GM12878 (cell line): ENCODE data around the gene SESTD1. TPM values are rescaled to one million over a fixed set of nuclear protein-coding genes. Genes with fewer than 3 reads are reported as not detected.
A peak's percentile ranks its signal among the peaks of the same experiment; 100 is the strongest.

Experiments
- ATF2 ChIP-seq: IDR thresholded peaks from 2 replicates; pipeline ENCODE4 v1.6.1; 2012; ENCODE audit warnings: low read length, inconsistent platforms
- ATF7 ChIP-seq: fragments of 450-650 bp; IDR thresholded peaks from 2 replicates; pipeline ENCODE4 v1.6.1; 2016; ENCODE audit warnings: low read depth, mild to moderate bottlenecking
- BHLHE40 ChIP-seq, 2 experiments: fragments of 450-650 bp in 1 of 2; IDR thresholded peaks; 2 replicates each; pipeline ENCODE4 v1.6.1; 2011 to 2017; ENCODE audit warnings: low read depth in 2 of 2, borderline replicate concordance in 1 of 2, improper control_type of control experiment in 1 of 2, low read length in 1 of 2, mild to moderate bottlenecking in 1 of 2
- CHD4 ChIP-seq: fragments of 200-600 bp; sonication (generic); IDR thresholded peaks from 2 replicates; pipeline ENCODE4 v1.6.1; 2016; ENCODE audit warnings: mild to moderate bottlenecking
- DPF2 ChIP-seq: fragments of 450-650 bp; IDR thresholded peaks from 2 replicates; pipeline ENCODE4 v1.6.1; 2017; ENCODE audit warnings: mild to moderate bottlenecking
- EP300 ChIP-seq, 2 experiments: fragments of 150-350 bp in 1 of 2; IDR thresholded peaks; 2 replicates each; pipeline ENCODE4 v1.6.1; 2011 to 2012; ENCODE audit warnings: low read depth in 2 of 2, low read length in 2 of 2, borderline replicate concordance in 1 of 2, improper control_type of control experiment in 1 of 2, inconsistent platforms in 1 of 2; ENCODE audit not compliant: control insufficient read depth in 1 of 2
- GATAD2B ChIP-seq: fragments of 450-650 bp; conservative IDR thresholded peaks from 2 replicates; pipeline ENCODE4 v1.6.1; 2017; ENCODE audit warnings: low read depth, mild to moderate bottlenecking, moderate library complexity
- IKZF1 ChIP-seq: fragments of 450-650 bp; conservative IDR thresholded peaks from 2 replicates; pipeline ENCODE4 v1.6.1; 2017; ENCODE audit warnings: antibody characterized with exemption, mild to moderate bottlenecking
- MLLT1 ChIP-seq: fragments of 450-650 bp; IDR thresholded peaks from 2 replicates; pipeline ENCODE4 v1.6.1; 2016; ENCODE audit warnings: mild to moderate bottlenecking
- MTA2 ChIP-seq: fragments of 450-650 bp; IDR thresholded peaks from 2 replicates; pipeline ENCODE4 v1.6.1; 2016; ENCODE audit warnings: low read depth, mild to moderate bottlenecking, moderate library complexity
- NFIC ChIP-seq: IDR thresholded peaks from 2 replicates; pipeline ENCODE4 v1.6.1; 2012; ENCODE audit warnings: low read depth, mild to moderate bottlenecking, inconsistent platforms, low read length, moderate library complexity
- NKRF ChIP-seq: fragments of 450-650 bp; conservative IDR thresholded peaks from 2 replicates; pipeline ENCODE4 v1.6.1; 2017; ENCODE audit warnings: mild to moderate bottlenecking, moderate library complexity
- PKNOX1 ChIP-seq: fragments of 450-650 bp; IDR thresholded peaks from 2 replicates; pipeline ENCODE4 v1.6.1; 2016; ENCODE audit warnings: mild to moderate bottlenecking
- USF2 ChIP-seq: IDR thresholded peaks from 2 replicates; pipeline ENCODE4 v1.6.1; 2011; ENCODE audit warnings: low read depth, low read length, improper control_type of control experiment, borderline replicate concordance
- ZNF217 ChIP-seq: fragments of 450-650 bp; IDR thresholded peaks from 2 replicates; pipeline ENCODE4 v1.6.1; 2017; ENCODE audit warnings: antibody characterized with exemption, mild to moderate bottlenecking
- polyA plus RNA-seq, 11 experiments: library from polyadenylated mRNA; depleted of rRNA in 4 of 11; unstranded in 6 of 11; stranded (reverse) in 5 of 11; fragments of >200 nt; fragmentation: Nextera tagmentation in 4 of 11; fragmentation: Illumina TruSeq in 1 of 11; extraction: Ambion mirVana in 4 of 11; extraction: Trizol in 1 of 11; gene quantifications; 1 replicate in 1 of 11; 2 replicates in 10 of 11; pipeline versions ENCODE4 v1.2.1 to v1.2.3, GENCODE V29; 2011 to 2016; ENCODE audit warnings: inconsistent platforms in 2 of 11, missing spikeins in 2 of 11, low read depth in 1 of 11
- total RNA-seq, 4 experiments: library from RNA; depleted of rRNA in 3 of 4; stranded (reverse); fragments of >200 nt in 3 of 4; fragmentation: Illumina TruSeq in 1 of 4; extraction: Trizol in 1 of 4; gene quantifications; 2 replicates each; pipeline versions ENCODE4 v1.2.1 to v1.2.3, GENCODE V29; 2013 to 2021
- TF ChIP-seq, protein P1 (sequence below): fragments of 450-650 bp; IDR thresholded peaks from 2 replicates; pipeline ENCODE4 v1.6.1; 2017; ENCODE audit warnings: mild to moderate bottlenecking, moderate library complexity

Gene SESTD1
- total and polyA plus RNA-seq, 10 of the 15 experiments (the other 5 are each of a cell fraction or from before 2014, with no cell fraction given): 4.4 to 22.7 (median 9.5) TPM

DNA sequence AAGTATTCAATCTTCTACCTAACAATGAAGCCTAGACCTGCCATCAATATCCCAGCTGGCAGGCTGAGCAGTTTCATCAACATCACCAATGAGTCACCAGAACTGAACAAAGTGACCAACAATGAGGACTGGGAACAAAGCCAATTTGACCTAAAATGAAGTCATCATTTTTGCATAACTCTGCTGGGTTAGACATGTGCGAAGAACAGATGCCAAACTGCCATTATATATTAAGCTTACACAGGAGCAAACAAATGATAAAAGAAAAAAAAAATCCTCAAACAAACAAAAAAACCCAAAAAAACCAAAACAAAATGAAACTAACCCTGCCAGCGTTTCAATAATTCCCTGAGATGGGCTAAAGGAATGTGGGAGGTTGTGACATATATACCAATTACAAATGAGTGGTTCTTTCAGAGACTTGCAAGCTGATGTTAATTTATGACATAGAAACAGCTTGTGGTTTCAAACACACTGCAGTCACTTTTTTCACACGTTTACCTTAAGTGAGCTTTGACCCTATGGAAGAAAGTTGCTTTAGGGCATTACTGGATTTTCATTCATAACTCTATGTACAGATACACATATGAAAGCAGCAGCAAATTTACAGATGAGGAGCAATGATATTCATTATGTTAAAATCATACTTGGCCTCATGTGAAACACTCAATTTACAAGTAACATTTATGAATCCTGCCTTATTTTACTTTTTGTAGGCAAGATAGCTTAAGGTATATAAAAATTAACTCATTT lies 157.8 kb downstream of the SESTD1 start (continued):
- TF ChIP-seq MTA2 (peak; percentile 87), NKRF (0 out of 2 replicates have a peak, but pooled peaks have one; percentile 24), MLLT1 (peak; percentile 68; the same call in 1 of the 2 replicates), PKNOX1 (peak; percentile 66), BHLHE40 (IDR thresholded peaks at IDR 0.05; ENCODE audit: borderline replicate concordance in 1 of 2, low read depth in 2 of 2, low read length in 1 of 2) (peak; percentile 22 to 67; a peak in 2 of 4 replicates), NFIC (peak; percentile 55; the same call in 1 of the 2 replicates), ATF7 (peak; percentile 97), DPF2 (0 out of 2 replicates have a peak, but pooled peaks have one; percentile 45), GATAD2B (no peak), USF2 (no peak), ATF2 (peak; percentile 78), IKZF1 (peak; percentile 69), CHD4 (no peak), ZNF217 (peak; percentile 32; the same call in 1 of the 2 replicates), EP300 (IDR thresholded peaks at IDR 0.05; ENCODE audit: borderline replicate concordance in 1 of 2, control insufficient read depth in 1 of 2, low read depth in 2 of 2, low read length in 2 of 2) (0 out of 4 replicates have a peak, but pooled peaks of 1 of the 2 experiments have one; percentile 44)
- TF ChIP-seq, protein P1, sequence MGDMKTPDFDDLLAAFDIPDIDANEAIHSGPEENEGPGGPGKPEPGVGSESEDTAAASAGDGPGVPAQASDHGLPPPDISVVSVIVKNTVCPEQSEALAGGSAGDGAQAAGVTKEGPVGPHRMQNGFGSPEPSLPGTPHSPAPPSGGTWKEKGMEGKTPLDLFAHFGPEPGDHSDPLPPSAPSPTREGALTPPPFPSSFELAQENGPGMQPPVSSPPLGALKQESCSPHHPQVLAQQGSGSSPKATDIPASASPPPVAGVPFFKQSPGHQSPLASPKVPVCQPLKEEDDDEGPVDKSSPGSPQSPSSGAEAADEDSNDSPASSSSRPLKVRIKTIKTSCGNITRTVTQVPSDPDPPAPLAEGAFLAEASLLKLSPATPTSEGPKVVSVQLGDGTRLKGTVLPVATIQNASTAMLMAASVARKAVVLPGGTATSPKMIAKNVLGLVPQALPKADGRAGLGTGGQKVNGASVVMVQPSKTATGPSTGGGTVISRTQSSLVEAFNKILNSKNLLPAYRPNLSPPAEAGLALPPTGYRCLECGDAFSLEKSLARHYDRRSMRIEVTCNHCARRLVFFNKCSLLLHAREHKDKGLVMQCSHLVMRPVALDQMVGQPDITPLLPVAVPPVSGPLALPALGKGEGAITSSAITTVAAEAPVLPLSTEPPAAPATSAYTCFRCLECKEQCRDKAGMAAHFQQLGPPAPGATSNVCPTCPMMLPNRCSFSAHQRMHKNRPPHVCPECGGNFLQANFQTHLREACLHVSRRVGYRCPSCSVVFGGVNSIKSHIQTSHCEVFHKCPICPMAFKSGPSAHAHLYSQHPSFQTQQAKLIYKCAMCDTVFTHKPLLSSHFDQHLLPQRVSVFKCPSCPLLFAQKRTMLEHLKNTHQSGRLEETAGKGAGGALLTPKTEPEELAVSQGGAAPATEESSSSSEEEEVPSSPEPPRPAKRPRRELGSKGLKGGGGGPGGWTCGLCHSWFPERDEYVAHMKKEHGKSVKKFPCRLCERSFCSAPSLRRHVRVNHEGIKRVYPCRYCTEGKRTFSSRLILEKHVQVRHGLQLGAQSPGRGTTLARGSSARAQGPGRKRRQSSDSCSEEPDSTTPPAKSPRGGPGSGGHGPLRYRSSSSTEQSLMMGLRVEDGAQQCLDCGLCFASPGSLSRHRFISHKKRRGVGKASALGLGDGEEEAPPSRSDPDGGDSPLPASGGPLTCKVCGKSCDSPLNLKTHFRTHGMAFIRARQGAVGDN: peak; percentile 33; the same call in 1 of the 2 replicates
